GM10266 (cell line): Measurements from ENCODE around the gene SPTSSB.

Source experiments
- DNase-seq: peaks from one replicate; pipeline ENCODE4 v3.0.0; 2012; ENCODE audit errors: extremely low spot score
- CTCF ChIP-seq: IDR thresholded peaks from 2 replicates; pipeline ENCODE4 v1.5.1; 2012; ENCODE audit warnings: mild to moderate bottlenecking, low read depth; ENCODE audit not compliant: control insufficient read depth, insufficient read depth; ENCODE audit errors: missing control alignments

SPTSSB gene

GRCh38 chr3:161413127-161413854 is 42.0 kb upstream of the SPTSSB start:
- TF ChIP-seq CTCF: no peak
- no peak for DNase-seq

GRCh38 chr3:161412123-161412522 is 40.8 kb upstream of the SPTSSB start:
- DNase-seq: no peak
- TF ChIP-seq CTCF: no peak

- TF ChIP-seq CTCF: no peak
- no peak for DNase-seq
Measured at GRCh38 chr3:161409858-161410257, 38.5 kb upstream of the SPTSSB start.

- TF ChIP-seq CTCF: peak; percentile 45
- DNase-seq: peak; percentile 10
Measured at GRCh38 chr3:161409069-161409468, 37.8 kb upstream of the SPTSSB start.

- TF ChIP-seq CTCF: no peak
- no peak for DNase-seq
Measured at GRCh38 chr3:161406594-161407555, 35.6 kb upstream of the SPTSSB start.

GRCh38 chr3:161405836-161406235 is 34.5 kb upstream of the SPTSSB start:
- no peak for TF ChIP-seq CTCF
- no peak for DNase-seq
